Fibroblast of pulmonary artery (primary cell): ENCODE measurements around the gene ARIH1.

ENCODE experiments used
- DNase-seq: peaks from one replicate; pipeline ENCODE4 v3.0.0-alpha.2; 2010; ENCODE audit warnings: low read depth
- H3K4me3 ChIP-seq: replicated peaks from 2 replicates; pipeline ENCODE4 v1.5.1; 2011; ENCODE audit warnings: low read depth, mild to moderate bottlenecking, control low read depth, low read length, moderate library complexity
- CTCF ChIP-seq: IDR thresholded peaks from 2 replicates; pipeline ENCODE4 v1.5.1; 2011; ENCODE audit warnings: mild to moderate bottlenecking, control low read depth, low read length, inconsistent platforms; ENCODE audit errors: missing control alignments

ARIH1 gene

GRCh38 chr15:72496783-72497182 is 22.7 kb downstream of the ARIH1 start:
- no peak for TF ChIP-seq CTCF
- H3K4me3 ChIP-seq, result no peak overlapping the region
- no peak for DNase-seq

GRCh38 chr15:72497402-72497801 is 23.3 kb downstream of the ARIH1 start:
- no peak for TF ChIP-seq CTCF
- no peak overlapping the region for H3K4me3 ChIP-seq
- no peak for DNase-seq

GRCh38 chr15:72502220-72502809 is 28.2 kb downstream of the ARIH1 start:
- DNase-seq, result no peak
- no peak for TF ChIP-seq CTCF
- H3K4me3 ChIP-seq, result no peak overlapping the region

- no peak for TF ChIP-seq CTCF
These were observed 29.0 kb downstream of the ARIH1 start for GRCh38 chr15:72503147-72503546.

GRCh38 chr15:72507402-72508092 is 33.4 kb downstream of the ARIH1 start:
- H3K4me3 ChIP-seq, result no peak overlapping the region
- TF ChIP-seq CTCF, result no peak
- no peak for DNase-seq

More at GRCh38 chr15:72503147-72503546, 29.0 kb downstream of the ARIH1 start:
- H3K4me3 ChIP-seq, result no peak overlapping the region
- no peak for DNase-seq

GRCh38 chr15:72509484-72509883 is 35.4 kb downstream of the ARIH1 start:
- DNase-seq, result no peak
- TF ChIP-seq CTCF, result no peak
- H3K4me3 ChIP-seq, result no peak overlapping the region

GRCh38 chr15:72511536-72511935 is 37.4 kb downstream of the ARIH1 start:
- no peak for DNase-seq
- TF ChIP-seq CTCF, result no peak
- H3K4me3 ChIP-seq, result no peak overlapping the region
